Sigmoid colon (tissue), 7 donors: ENCODE data around the gene OR9I1. TPM values are rescaled to one million over a fixed set of nuclear protein-coding genes. Genes with fewer than 3 reads are reported as not detected.

Experiments
- DNase-seq: peaks from one replicate; pipeline ENCODE4 v3.0.0-alpha.2; 2019
- H3K27ac ChIP-seq, 4 donors: fragments of 200-600 bp; sonication (generic); one replicate each; pipeline ENCODE4 v1.5.1; 2016 to 2019; ENCODE audit warnings: mild to moderate bottlenecking in 1 of 4
- H3K27me3 ChIP-seq, 3 donors: fragments of 200-600 bp; sonication (generic); one replicate each; pipeline ENCODE4 v1.5.1; 2019; ENCODE audit warnings: mild to moderate bottlenecking in 1 of 3
- H3K36me3 ChIP-seq, 4 donors: fragments of 200-600 bp; sonication (generic); one replicate each; pipeline ENCODE4 v1.5.1; 2016 to 2019
- H3K4me1 ChIP-seq, 4 donors: fragments of 200-600 bp; sonication (generic); one replicate each; pipeline ENCODE4 v1.5.1; 2017 to 2019
- H3K4me3 ChIP-seq, 4 donors: fragments of 200-600 bp; sonication (generic); one replicate each; pipeline ENCODE4 v1.5.1; 2017 to 2019; ENCODE audit warnings: mild to moderate bottlenecking in 2 of 4, moderate library complexity in 1 of 4
- H3K9me3 ChIP-seq, 4 donors: fragments of 200-600 bp in 3 of 4; sonication (generic) in 3 of 4; one replicate each; pipeline versions ENCODE4 v1.5.1 to v1.6.1; 2013 to 2019
- EP300 ChIP-seq, 4 donors: sonication (generic); formaldehyde crosslinking; IDR thresholded peaks; one replicate each; pipeline ENCODE4 v1.6.1; 2017; ENCODE audit warnings: antibody characterized with exemption in 4 of 4
- POLR2A ChIP-seq, 2 donors: fragments of 450-650 bp; IDR thresholded peaks; one replicate each; pipeline ENCODE4 v1.6.1; 2016; ENCODE audit warnings: antibody characterized with exemption in 2 of 2, mild to moderate bottlenecking in 2 of 2, moderate library complexity in 2 of 2
- POLR2AphosphoS5 ChIP-seq, 4 donors: sonication (generic); formaldehyde crosslinking; IDR thresholded peaks; one replicate each; pipeline ENCODE4 v1.6.1; 2017; ENCODE audit warnings: antibody characterized with exemption in 4 of 4
- WGBS, 2 donors: extraction: QIAGEN DNeasy Blood & Tissue Kit; methylation state at CpG; one replicate each; pipeline ENCODE4 v1.1.7; 2013; 5-methylcytosine and 5-hydroxymethylcytosine counted together
- intact Hi-C: fragments of 100-400 bp; cut with DNase I; formaldehyde crosslinking; loops from one replicate; pipeline ENCODE4 v1.15.1; 2023
- polyA plus RNA-seq, 3 donors: library from polyadenylated mRNA; stranded (reverse); fragments of 200-250 nt; gene quantifications; one replicate each; pipeline ENCODE4 v1.2.3, GENCODE V29; 2013
- total RNA-seq, 4 donors: library from RNA; depleted of rRNA; stranded (reverse); fragments of >200 nt; gene quantifications; one replicate each; pipeline ENCODE4 v1.1.0, GENCODE V29; 2016
- TF ChIP-seq, protein P1 (sequence below), 4 experiments: fragments of 450-650 bp in 3 of 4; fragments of 200-600 bp in 1 of 4; IDR thresholded peaks; one replicate each; pipeline ENCODE4 v1.5.1; 2016 to 2019; ENCODE audit warnings: antibody characterized with exemption in 4 of 4, mild to moderate bottlenecking in 3 of 4, moderate library complexity in 2 of 4
- donor health status: healthy with polysubstance abuse.
- donor health status: Bipolar disorder and iron deficiency.
- donor health status: healthy.

Gene OR9I1
- total and polyA plus RNA-seq, 7 donors = not detected

DNA sequence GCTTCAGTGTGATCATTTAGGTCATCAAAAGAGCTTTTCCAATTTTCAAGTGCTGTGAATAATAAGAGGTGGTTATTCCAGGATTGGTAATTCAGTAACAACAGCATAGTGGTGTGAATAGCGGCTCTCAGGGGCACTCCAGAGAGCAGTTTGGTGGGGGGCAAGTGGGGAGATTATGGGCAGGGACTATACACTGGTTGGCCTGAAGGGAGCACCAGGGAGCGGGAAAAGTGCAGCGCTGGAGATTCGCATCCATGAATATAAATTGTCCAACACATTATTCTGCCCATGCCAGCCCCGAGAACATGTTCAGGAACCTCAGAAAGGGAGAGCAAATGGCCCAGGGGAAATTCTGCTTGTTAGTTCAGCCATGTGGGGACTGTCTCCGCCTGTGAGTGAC is 56.7 kb downstream of the OR9I1 start:
- H3K27ac ChIP-seq = no peak overlapping the region
- intact Hi-C loops = no loop called here
- H3K4me3 ChIP-seq = no peak overlapping the region
- no peaks in the 10 kb centered on the region for H3K9me3 ChIP-seq
- no peaks in the 10 kb centered on the region for H3K4me1 ChIP-seq
- no peaks in the 10 kb centered on the region for H3K27me3 ChIP-seq
- 85 to 87% methylated on average over 6 of the region's 6 CpGs for WGBS, 2 donors
- H3K36me3 ChIP-seq = no peaks in the 10 kb centered on the region
- TF ChIP-seq EP300 (IDR thresholded peaks at IDR 0.05) = no peak
- no peak for TF ChIP-seq POLR2AphosphoS5 (IDR thresholded peaks at IDR 0.05)
- no peak for TF ChIP-seq POLR2A (IDR thresholded peaks at IDR 0.05)
- TF ChIP-seq, protein P1, sequence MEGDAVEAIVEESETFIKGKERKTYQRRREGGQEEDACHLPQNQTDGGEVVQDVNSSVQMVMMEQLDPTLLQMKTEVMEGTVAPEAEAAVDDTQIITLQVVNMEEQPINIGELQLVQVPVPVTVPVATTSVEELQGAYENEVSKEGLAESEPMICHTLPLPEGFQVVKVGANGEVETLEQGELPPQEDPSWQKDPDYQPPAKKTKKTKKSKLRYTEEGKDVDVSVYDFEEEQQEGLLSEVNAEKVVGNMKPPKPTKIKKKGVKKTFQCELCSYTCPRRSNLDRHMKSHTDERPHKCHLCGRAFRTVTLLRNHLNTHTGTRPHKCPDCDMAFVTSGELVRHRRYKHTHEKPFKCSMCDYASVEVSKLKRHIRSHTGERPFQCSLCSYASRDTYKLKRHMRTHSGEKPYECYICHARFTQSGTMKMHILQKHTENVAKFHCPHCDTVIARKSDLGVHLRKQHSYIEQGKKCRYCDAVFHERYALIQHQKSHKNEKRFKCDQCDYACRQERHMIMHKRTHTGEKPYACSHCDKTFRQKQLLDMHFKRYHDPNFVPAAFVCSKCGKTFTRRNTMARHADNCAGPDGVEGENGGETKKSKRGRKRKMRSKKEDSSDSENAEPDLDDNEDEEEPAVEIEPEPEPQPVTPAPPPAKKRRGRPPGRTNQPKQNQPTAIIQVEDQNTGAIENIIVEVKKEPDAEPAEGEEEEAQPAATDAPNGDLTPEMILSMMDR (IDR thresholded peaks at IDR 0.05) = no peak
- DNase-seq = no peak

DNA sequence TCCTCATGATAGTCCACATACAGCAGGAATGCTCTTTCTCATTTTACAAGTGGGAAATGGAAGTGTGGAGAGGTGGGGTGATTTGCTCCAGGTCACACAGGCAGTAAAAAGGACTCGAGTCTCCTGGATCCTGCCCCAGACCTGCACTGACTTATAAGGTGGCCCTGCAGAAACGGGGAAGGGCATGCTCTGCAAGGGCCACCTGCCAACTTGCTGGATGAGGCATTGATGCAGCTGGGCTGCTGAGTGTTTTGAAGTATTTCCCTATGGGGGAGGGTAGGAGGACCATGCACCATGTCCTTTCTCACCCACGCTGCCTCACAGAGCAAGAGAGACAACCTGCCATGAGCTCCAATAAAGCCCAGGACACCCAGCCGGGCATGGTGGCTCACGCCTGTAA is 57.6 kb downstream of the OR9I1 start:
- H3K9me3 ChIP-seq = no peaks in the 10 kb centered on the region
- no peaks in the 10 kb centered on the region for H3K36me3 ChIP-seq
- H3K27me3 ChIP-seq = no peaks in the 10 kb centered on the region
- no peak for DNase-seq
- no peak overlapping the region for H3K27ac ChIP-seq
- no peak for TF ChIP-seq EP300 (IDR thresholded peaks at IDR 0.05)
- no peak for TF ChIP-seq POLR2A (IDR thresholded peaks at IDR 0.05)
- TF ChIP-seq, protein P1 (IDR thresholded peaks at IDR 0.05) = no peak
- no peak for TF ChIP-seq POLR2AphosphoS5 (IDR thresholded peaks at IDR 0.05)
- intact Hi-C loops = no loop called here
- WGBS, 2 donors = 61 to 71% methylated on average over 5 of the region's 5 CpGs
- H3K4me3 ChIP-seq = no peak overlapping the region
- H3K4me1 ChIP-seq = no peaks in the 10 kb centered on the region

Other genes with a start within 250 kb of the OR9I1 start
- not detected for gene OR9Q1, start 101.6 kb downstream of the OR9I1 start, total RNA-seq
- gene OR9Q1, start 101.6 kb downstream of the OR9I1 start, polyA plus RNA-seq = not detected
- not detected for gene OR6Q1, start 94.6 kb downstream of the OR9I1 start, total RNA-seq
- gene OR6Q1, start 94.6 kb downstream of the OR9I1 start, polyA plus RNA-seq = not detected
- not detected for gene OR9Q2, start 63.5 kb upstream of the OR9I1 start, total RNA-seq
- gene OR9Q2, start 63.5 kb upstream of the OR9I1 start, polyA plus RNA-seq = not detected
- gene OR1S2, start 78.6 kb upstream of the OR9I1 start, total RNA-seq = not detected
- gene OR1S2, start 78.6 kb upstream of the OR9I1 start, polyA plus RNA-seq = not detected
- gene OR1S1, start 87.2 kb upstream of the OR9I1 start, total RNA-seq = not detected
- not detected for gene OR1S1, start 87.2 kb upstream of the OR9I1 start, polyA plus RNA-seq
- not detected for gene OR10Q1, start 103.4 kb upstream of the OR9I1 start, total RNA-seq
- gene OR10Q1, start 103.4 kb upstream of the OR9I1 start, polyA plus RNA-seq = not detected
- gene OR10W1, start 142.7 kb upstream of the OR9I1 start, total RNA-seq = not detected
- gene OR10W1, start 142.7 kb upstream of the OR9I1 start, polyA plus RNA-seq = not detected
- gene OR5B17, start 233.5 kb upstream of the OR9I1 start, total RNA-seq = not detected
- not detected for gene OR5B17, start 233.5 kb upstream of the OR9I1 start, polyA plus RNA-seq